Adrenal gland (tissue), 12 donors: ENCODE data around the gene THRB. TPM values are rescaled to one million over a fixed set of nuclear protein-coding genes. Genes with fewer than 3 reads are reported as not detected.

ENCODE experiments used
- DNase-seq, 7 donors: peaks; one replicate each; pipeline ENCODE4 v3.0.0-alpha.2; 2019 to 2020
- H3K27ac ChIP-seq, 5 donors: fragments of 200-600 bp; sonication (generic) in 4 of 5; 1 replicate in 3 of 5; 2 replicates in 2 of 5; pipeline versions ENCODE4 v1.5.1 to v1.8.0; 2016 to 2020; ENCODE audit warnings: mild to moderate bottlenecking in 1 of 5
- H3K27me3 ChIP-seq: fragments of 200-600 bp; 2 replicates; pipeline ENCODE4 v1.8.0; 2021
- H3K36me3 ChIP-seq, 2 donors: fragments of 200-600 bp; replicated peaks in 1 of 2; 1 replicate in 1 of 2; 2 replicates in 1 of 2; pipeline versions ENCODE4 v1.5.1 to v1.8.0; 2018 to 2022
- H3K4me1 ChIP-seq, 2 donors: fragments of 200-600 bp; replicated peaks in 1 of 2; 1 replicate in 1 of 2; 2 replicates in 1 of 2; pipeline versions ENCODE4 v1.5.1 to v1.8.0; 2018 to 2021
- H3K4me3 ChIP-seq, 4 donors: fragments of 200-600 bp; sonication (generic) in 3 of 4; one replicate each; pipeline ENCODE4 v1.5.1; 2016 to 2018
- H3K9me3 ChIP-seq, 3 donors: fragments of 200-600 bp; sonication (generic) in 1 of 3; replicated peaks in 1 of 3; 1 replicate in 2 of 3; 2 replicates in 1 of 3; pipeline versions ENCODE4 v1.5.1 to v1.8.0; 2016 to 2021
- POLR2A ChIP-seq, 2 donors: fragments of 450-650 bp; IDR thresholded peaks; one replicate each; pipeline ENCODE4 v1.6.1; 2017; ENCODE audit warnings: antibody characterized with exemption in 2 of 2, mild to moderate bottlenecking in 2 of 2, moderate library complexity in 1 of 2
- WGBS, 4 donors: extraction: QIAGEN DNeasy Blood & Tissue Kit in 2 of 4; methylation state at CpG; one replicate each; pipeline versions ENCODE4 v1.1.5 to v1.1.7; 2013 to 2017; 5-methylcytosine and 5-hydroxymethylcytosine counted together
- intact Hi-C, 2 donors: fragments of 100-400 bp; cut with DNase I; formaldehyde crosslinking; loops; one replicate each; pipeline versions ENCODE4 v1.14.1 to v1.15.0; 2022 to 2023
- polyA plus RNA-seq, 3 donors: library from polyadenylated mRNA; stranded (reverse); fragments of 200-250 nt in 2 of 3; fragments of 350-450 nt in 1 of 3; fragmentation: Illumina TruSeq in 1 of 3; extraction: RNeasy Lipid Tissue Mini Kit (QIAGEN cat#74804) in 1 of 3; gene quantifications; one replicate each; pipeline ENCODE4 v1.2.3, GENCODE V29; 2013 to 2014
- total RNA-seq, 9 donors: library from RNA; depleted of rRNA in 4 of 9; stranded (reverse); fragments of >200 nt in 4 of 9; fragments of 120-200 nt in 1 of 9; fragmentation: NEBNext Ultra II Directional in 1 of 9; extraction: Animal tissue kit (Norgen Biotek cat#: 25700) in 1 of 9; gene quantifications; one replicate each; pipeline versions ENCODE4 v1.1.0 to v1.2.4, GENCODE V29; 2013 to 2023
- TF ChIP-seq, protein P1 (sequence below), 6 experiments: fragments of 450-650 bp in 4 of 6; fragments of 200-600 bp in 2 of 6; sonication (generic) in 1 of 6; IDR thresholded peaks; 1 replicate in 5 of 6; 2 replicates in 1 of 6; pipeline versions ENCODE4 v1.5.1 to v1.8.0; 2016 to 2021; ENCODE audit warnings: antibody characterized with exemption in 6 of 6, mild to moderate bottlenecking in 2 of 6, moderate library complexity in 1 of 6
- donor health status: healthy with polysubstance abuse.
- donor health status: Bipolar disorder and iron deficiency.
- donor health status: DM: yes; HTN: yes; CAD: no.
- donor health status: DM: no; HTN: no; CAD: no.
- donor health status: DM: no; HTN: no; CAD: no.
- donor health status: DM: yes; HTN: yes; CAD: no.

Gene THRB
- total and polyA plus RNA-seq, 12 donors, result 3.0 to 30.7 (median 13.5) TPM

DNA sequence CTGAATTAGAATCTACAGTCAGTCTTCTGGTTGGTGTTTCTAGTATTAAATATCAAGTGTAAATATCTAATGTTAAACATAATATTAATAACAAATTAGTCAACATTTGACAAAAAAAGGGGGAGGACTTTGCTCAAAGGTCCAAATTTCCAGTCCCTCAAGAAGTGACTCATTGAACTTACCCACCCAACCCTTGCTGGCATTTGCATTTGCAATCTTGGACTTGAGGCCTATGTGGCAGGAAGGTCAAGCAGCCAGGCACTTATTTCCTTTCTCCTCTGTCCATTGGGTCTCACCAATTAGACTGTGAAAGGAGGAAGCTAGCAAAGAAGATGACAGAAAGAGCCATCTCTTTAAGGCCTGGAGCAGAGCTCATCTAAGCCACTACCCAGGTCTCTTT is 174.0 kb downstream of the THRB start:
- Histone ChIP-seq H3K9me3 (no peaks in the 10 kb centered on the region), H3K36me3 (no peaks in the 10 kb centered on the region), H3K27me3 (no peaks in the 10 kb centered on the region), H3K4me1 (no peaks in the 10 kb centered on the region), H3K4me3 (no peak overlapping the region), H3K27ac (no peak overlapping the region)
- DNase-seq, result no peak
- TF ChIP-seq, protein P1, sequence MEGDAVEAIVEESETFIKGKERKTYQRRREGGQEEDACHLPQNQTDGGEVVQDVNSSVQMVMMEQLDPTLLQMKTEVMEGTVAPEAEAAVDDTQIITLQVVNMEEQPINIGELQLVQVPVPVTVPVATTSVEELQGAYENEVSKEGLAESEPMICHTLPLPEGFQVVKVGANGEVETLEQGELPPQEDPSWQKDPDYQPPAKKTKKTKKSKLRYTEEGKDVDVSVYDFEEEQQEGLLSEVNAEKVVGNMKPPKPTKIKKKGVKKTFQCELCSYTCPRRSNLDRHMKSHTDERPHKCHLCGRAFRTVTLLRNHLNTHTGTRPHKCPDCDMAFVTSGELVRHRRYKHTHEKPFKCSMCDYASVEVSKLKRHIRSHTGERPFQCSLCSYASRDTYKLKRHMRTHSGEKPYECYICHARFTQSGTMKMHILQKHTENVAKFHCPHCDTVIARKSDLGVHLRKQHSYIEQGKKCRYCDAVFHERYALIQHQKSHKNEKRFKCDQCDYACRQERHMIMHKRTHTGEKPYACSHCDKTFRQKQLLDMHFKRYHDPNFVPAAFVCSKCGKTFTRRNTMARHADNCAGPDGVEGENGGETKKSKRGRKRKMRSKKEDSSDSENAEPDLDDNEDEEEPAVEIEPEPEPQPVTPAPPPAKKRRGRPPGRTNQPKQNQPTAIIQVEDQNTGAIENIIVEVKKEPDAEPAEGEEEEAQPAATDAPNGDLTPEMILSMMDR (IDR thresholded peaks at IDR 0.05), result no peak
- TF ChIP-seq POLR2A (IDR thresholded peaks at IDR 0.05), result no peak
- intact Hi-C loops, result no loop called here

DNA sequence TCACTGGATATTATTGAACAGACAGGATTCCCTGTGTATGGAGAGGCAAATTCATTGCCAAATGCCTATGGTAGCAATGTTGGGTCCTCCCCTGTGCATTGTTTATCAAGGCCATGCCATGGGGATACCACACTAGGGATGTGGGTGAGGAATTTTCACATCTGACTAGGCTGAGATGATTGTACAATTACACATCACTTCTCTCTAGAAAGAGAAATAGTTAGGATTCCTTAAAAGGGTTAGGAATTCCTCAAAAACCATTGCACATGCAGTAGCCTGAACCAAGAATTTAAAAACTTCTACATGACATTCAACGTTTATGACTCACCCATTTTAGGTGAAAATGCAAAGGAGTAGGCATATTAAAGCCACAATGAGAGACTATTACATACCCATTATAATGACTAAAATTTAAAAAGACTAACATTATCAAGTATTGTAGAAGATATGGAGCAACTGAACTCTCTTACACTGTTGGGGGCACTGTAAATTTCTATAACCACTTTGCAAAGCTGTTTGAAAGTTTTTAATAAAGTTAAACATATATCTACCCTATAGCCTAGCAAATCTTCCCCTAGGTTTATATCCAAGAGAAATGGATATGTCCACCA is 175.9 kb downstream of the THRB start:
- Histone ChIP-seq H3K4me3 (no peak overlapping the region), H3K9me3 (no peaks in the 10 kb centered on the region), H3K36me3 (no peaks in the 10 kb centered on the region), H3K4me1 (no peaks in the 10 kb centered on the region), H3K27ac (no peak overlapping the region), H3K27me3 (no peaks in the 10 kb centered on the region)
- 81 to 88% (median 85%) methylated on average over 1 of the region's 1 CpG for WGBS, 4 donors
- DNase-seq, result no peak
- intact Hi-C loops, result no loop called here
- no peak for TF ChIP-seq POLR2A (IDR thresholded peaks at IDR 0.05)
- TF ChIP-seq, protein P1 (IDR thresholded peaks at IDR 0.05), result no peak

DNA sequence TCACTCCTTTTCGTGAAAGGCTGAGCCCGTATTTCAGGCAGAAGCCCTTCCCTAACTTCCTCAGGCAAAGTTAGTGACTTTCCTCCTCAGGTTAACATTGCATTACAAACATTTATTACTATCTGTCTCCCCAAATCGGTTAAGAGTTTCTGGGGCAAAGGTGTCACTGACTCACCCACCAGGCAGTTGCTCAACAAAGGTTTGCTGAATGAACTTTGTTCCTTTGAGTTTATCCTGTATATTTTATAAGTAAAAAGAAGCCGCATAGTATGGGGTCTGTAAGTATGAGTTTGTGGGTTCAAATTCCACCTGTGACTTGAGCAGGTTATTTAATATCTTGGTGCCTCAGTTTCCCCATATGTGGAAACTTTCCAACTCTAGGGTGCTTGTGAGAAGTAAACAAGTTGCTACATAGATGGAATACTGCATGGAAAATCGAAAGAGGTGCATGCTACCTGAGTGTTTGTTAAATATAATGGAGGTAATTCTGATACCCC is 177.7 kb downstream of the THRB start:
- Histone ChIP-seq H3K4me3 (no peak overlapping the region), H3K27ac (no peak overlapping the region), H3K9me3 (no peaks in the 10 kb centered on the region), H3K36me3 (no peaks in the 10 kb centered on the region), H3K27me3 (no peaks in the 10 kb centered on the region), H3K4me1 (no peaks in the 10 kb centered on the region)
- DNase-seq, result no peak
- TF ChIP-seq, protein P1 (IDR thresholded peaks at IDR 0.05), result no peak
- TF ChIP-seq POLR2A (IDR thresholded peaks at IDR 0.05), result no peak
- intact Hi-C loops, result no loop called here
- 87 to 90% (median 89%) methylated on average over 5 of the region's 5 CpGs for WGBS, 4 donors

DNA sequence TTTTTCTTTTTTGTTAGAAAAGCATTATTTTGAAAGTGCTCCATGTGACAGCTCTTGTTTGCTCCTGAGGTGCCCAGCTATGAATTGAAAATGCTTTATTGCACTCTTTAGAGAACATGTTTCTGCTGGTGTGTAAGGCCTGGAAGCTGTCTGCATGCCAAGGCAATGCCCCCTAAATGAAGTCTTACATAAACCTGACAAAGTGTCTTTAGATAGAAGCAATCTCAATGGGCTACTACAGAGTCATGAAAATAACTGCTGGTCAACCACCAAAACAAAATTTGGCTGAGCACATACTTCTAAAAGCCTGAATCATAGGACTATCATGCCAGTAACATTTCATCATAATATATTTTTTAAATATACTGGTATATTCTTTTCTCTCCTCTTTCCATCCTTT is 178.7 kb downstream of the THRB start:
- intact Hi-C loops, result no loop called here

More for the DNA sequence above, 178.7 kb downstream of the THRB start:
- H3K27ac ChIP-seq, result no peak overlapping the region
- no peak for DNase-seq
- H3K36me3 ChIP-seq, result no peaks in the 10 kb centered on the region
- H3K4me1 ChIP-seq, result no peaks in the 10 kb centered on the region
- H3K9me3 ChIP-seq, result no peaks in the 10 kb centered on the region
- no peaks in the 10 kb centered on the region for H3K27me3 ChIP-seq
- no peak for TF ChIP-seq POLR2A (IDR thresholded peaks at IDR 0.05)
- TF ChIP-seq, protein P1 (IDR thresholded peaks at IDR 0.05), result no peak
- no peak overlapping the region for H3K4me3 ChIP-seq
